Measurements from ENCODE around the gene ELOVL5.

The ELOVL5 gene

GRCh38 chr6:53240139-53240538, 108.6 kb downstream of the ELOVL5 start:
- no peak for DNase-seq (ENCODE audit: low read depth in 2 of 2)

DNA sequence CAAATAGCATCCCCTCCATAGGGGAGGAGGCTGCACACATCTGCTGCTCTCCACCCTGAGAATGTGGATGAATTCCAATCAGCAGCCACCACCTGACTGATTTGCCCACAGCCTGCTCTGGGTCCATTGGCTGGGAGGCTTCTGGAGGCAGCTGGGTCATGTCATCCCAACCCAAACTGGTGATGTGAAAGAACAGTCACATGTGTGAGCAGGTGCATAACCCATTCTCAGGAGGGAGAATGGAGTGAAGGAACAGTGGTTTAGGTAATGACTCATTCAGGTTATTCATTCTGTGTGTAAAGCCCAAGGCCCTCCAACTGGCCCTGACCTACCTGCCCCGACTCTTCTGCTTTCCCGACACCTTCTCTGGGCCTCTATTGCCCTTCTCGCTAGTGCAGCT, 109.2 kb downstream of the ELOVL5 start:
- no peak for DNase-seq (ENCODE audit: low read depth in 2 of 2)

DNA sequence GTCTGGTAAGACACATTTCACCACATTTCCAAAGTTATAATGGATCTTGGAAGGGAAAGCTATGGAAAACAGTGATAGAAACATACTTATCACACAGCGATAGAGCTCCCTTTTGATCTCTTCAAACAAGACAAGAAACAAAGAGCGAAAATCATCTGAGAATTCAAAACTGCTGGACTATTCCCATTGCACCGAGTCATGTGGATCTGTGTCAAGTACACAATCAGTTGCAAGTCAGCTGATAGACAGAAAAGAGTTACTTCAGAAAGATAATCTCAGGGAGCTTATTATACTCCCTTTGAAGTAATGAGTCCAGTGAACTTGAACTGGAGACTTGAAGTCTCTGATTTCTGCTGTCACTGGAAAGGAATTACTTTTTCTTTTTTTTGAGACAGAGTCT, 110.4 kb downstream of the ELOVL5 start:
- DNase-seq (ENCODE audit: low read depth in 2 of 2): no peak

DNA sequence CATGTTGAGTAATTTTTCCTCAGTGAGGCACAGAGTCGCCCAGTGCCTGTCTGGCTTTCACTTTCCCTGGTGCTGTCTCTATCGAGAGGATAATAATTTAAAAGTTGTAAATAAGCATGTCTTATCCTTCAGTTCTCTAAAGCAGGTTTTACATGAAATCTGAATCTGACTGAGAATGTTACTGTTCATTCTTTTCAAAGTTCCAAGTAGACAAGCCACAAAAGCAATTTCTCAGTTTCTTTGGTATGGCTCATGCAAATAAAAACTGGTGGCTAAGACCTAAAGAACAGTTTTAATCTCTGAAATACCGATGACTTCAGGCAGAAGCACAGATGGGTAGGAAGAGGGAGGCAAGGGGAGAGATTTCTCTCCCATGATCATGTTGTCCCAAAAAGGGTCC, 112.5 kb downstream of the ELOVL5 start:
- DNase-seq (ENCODE audit: low read depth in 2 of 2): no peak

GRCh38 chr6:53235508-53235907, 113.2 kb downstream of the ELOVL5 start:
- DNase-seq (ENCODE audit: low read depth in 2 of 2): no peak

DNA sequence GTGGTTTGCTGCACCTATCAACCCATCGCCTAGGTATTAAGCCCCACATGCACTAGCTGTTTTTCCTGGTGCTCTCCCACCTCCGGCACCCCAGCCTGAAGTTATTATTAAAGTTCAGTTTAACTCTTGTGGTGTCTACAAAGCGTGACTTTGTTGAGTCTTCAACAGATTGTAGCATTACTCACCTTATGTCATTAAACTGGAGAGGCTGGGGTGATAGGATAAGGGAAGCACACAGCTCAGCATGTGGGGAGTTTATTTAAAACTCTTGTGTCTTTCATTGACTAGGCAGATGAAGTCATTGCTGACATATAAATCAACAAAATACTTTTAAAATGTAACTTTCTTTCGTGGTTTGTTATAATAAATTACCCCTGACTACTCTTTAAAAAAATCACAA, 115.4 kb downstream of the ELOVL5 start:
- DNase-seq (ENCODE audit: low read depth in 2 of 2): no peak

- DNase-seq (ENCODE audit: low read depth in 2 of 2): no peak
These were observed 117.8 kb downstream of the ELOVL5 start for GRCh38 chr6:53230775-53231467.

- no peak for DNase-seq (ENCODE audit: low read depth in 2 of 2)
These were observed 120.9 kb downstream of the ELOVL5 start for GRCh38 chr6:53227847-53228246.

GRCh38 chr6:53220605-53221004, 128.1 kb downstream of the ELOVL5 start:
- no peak for DNase-seq (ENCODE audit: low read depth in 2 of 2)
